Ovary (tissue), 3 donors: Measurements from ENCODE around the gene PTAR1.

Source experiments
- CTCF ChIP-seq, 3 donors: fragments of 450-650 bp in 2 of 3; fragments of 200-600 bp in 1 of 3; IDR thresholded peaks; one replicate each; pipeline versions ENCODE4 v1.5.1 to v1.8.0; 2016 to 2022; ENCODE audit warnings: antibody characterized with exemption in 3 of 3, mild to moderate bottlenecking in 1 of 3
- EP300 ChIP-seq: sonication (generic); formaldehyde crosslinking; IDR thresholded peaks from one replicate; pipeline ENCODE4 v1.6.1; 2017; ENCODE audit warnings: antibody characterized with exemption
- POLR2A ChIP-seq: fragments of 450-650 bp; IDR thresholded peaks from one replicate; pipeline ENCODE4 v1.6.1; 2017; ENCODE audit warnings: antibody characterized with exemption, mild to moderate bottlenecking, moderate library complexity
- donor health status: DM: no; HTN: no; CAD: no.

GRCh38 chr9:69768101-69768500 is 8.3 kb upstream of the PTAR1 start:
- TF ChIP-seq CTCF (IDR thresholded peaks at IDR 0.05) (no peak), POLR2A (no peak), EP300 (no peak)
